ENCODE measurements around the gene ZBTB47.

ZBTB47 gene

GRCh38 chr3:42665050-42665878 lies 11.8 kb downstream of the ZBTB47 start:
- no peak for DNase-seq (ENCODE audit: low read depth in 1 of 2, low spot score in 1 of 2)

DNA sequence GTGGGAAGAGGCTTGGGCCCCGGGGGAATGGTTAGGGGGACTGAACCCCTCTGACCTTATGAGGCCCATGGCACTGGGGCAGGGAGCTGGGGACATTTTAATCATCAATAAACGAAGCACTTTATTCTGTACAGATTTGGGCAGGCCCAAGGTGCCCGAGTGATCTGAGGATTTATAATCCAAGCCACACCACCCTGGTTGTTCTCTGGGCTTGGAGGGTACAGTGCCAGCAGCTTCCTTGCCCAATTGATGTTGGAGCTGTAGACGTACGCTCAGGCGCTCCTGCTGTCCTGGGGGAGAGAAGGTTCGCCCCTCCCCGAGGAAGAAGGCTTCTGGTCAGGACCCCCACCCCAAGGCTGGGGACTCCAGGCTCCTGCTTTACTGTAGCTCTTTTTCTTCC lies 12.5 kb downstream of the ZBTB47 start:
- no peak for DNase-seq (ENCODE audit: low read depth in 1 of 2, low spot score in 1 of 2)

- DNase-seq (ENCODE audit: low read depth in 1 of 2, low spot score in 1 of 2) = no peak
Observed at GRCh38 chr3:42666577-42666998, 13.1 kb downstream of the ZBTB47 start.

DNA sequence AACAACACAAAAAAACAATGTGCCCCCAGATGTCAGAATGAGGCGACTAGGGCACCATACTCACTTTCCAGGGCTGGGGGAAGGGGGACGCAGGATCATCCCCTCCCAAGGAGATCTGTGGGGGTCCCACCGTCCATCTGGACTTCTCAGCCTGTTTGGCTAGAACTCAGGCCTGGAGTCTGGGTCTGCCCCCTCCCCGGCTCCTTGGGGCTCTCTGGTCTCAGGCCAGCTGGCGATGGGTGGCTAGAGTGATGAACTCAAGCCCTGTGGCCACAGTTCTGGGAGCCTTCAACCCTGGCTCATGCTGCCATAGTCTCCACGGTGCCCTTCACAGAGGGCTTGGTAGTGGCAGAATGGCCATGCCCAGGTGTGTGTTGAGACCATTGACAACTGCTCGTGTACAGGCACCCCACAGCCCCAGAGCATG lies 13.6 kb downstream of the ZBTB47 start:
- no peak for DNase-seq (ENCODE audit: low read depth in 1 of 2, low spot score in 1 of 2)

GRCh38 chr3:42667523-42668412 lies 14.3 kb downstream of the ZBTB47 start:
- no peak for DNase-seq (ENCODE audit: low read depth in 1 of 2, low spot score in 1 of 2)

DNA sequence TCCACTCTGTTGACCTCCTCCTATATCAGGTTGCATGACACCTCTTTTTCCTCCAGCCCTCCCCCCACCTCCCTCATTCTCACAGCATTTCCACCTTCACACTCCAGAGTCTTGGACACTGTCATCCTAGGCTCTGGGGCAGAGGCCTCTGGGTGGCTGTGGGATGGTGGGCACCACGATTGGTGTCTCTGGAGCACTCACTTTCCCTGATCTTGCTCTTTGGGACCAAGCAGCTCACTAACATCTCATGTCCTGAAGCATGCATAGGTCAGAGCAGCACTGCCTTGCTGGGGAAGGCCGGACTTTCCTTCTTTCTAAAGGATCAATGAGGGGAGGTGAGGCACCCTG lies 14.9 kb downstream of the ZBTB47 start:
- no peak for DNase-seq (ENCODE audit: low read depth in 1 of 2, low spot score in 1 of 2)

DNA sequence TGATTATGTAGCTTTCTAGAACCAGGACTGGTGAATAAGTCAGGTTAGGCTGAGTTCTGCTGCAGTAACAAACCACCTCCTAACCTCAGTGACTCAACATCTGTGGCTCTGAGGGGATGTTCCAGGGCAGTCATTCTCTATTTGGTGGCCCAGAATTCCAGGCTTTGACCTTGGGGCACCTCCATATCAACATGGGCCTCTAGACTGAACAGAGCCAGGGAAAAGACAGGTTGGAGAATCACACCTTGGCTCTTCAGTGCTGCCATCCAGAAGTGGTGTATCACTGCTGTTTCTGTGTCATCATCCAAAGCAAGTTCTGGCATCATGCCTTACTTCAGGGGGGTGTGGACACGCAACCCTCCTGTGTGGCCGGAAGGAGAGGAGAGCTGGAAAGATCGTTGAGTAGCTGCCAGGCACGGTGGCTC lies 15.3 kb downstream of the ZBTB47 start:
- no peak for DNase-seq (ENCODE audit: low read depth in 1 of 2, low spot score in 1 of 2)

DNA sequence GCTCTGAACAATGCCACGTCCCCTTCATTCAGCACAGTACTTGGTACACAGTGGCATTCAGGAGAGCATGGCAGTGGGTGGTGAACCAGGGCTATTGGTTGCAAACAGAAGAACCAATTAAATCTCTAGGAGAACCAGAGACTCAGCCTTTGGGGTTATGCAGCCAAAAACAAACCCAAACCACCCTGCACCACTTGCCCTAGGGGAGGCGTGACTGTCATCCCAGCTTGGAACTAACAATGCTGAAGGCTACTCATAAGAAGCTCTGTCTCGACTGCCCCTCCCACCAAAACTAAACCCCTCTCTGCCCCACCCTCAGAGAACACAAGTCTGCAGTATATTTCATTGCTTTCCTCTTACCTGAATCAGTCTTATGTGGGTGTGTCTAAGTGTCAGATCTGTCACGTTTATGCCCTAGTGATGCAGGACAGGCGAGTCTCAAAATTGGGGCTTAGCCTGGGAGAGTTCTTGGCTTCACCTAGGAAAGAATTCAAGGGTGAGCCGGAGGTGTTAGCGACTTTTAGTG lies 16.6 kb downstream of the ZBTB47 start:
- DNase-seq (ENCODE audit: low read depth in 1 of 2, low spot score in 1 of 2) = no peak

GRCh38 chr3:42670670-42671069 lies 17.2 kb downstream of the ZBTB47 start:
- no peak for DNase-seq (ENCODE audit: low read depth in 1 of 2, low spot score in 1 of 2)

DNA sequence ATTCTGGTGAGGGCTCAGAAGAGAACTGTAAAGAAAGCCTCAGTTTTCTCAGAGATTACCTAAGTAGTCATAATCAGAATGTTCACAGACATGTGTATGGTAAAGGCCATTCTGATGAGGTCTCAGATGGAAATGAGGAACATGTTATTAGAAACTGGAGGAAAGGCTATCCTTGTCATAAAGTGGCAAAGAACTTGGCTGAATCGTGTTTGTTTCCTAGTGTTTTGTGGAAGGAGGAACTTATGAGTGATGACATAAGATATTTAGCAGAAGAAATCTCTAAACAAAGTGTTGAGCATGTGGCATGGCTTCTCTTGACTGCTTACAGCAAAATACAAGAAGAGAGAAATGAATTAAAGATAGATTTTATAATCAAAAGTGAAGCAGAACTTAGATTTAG lies 19.0 kb downstream of the ZBTB47 start:
- no peak for DNase-seq (ENCODE audit: low read depth in 1 of 2, low spot score in 1 of 2)

- DNase-seq (ENCODE audit: low read depth in 1 of 2, low spot score in 1 of 2) = no peak
Observed at GRCh38 chr3:42673082-42673481, 19.6 kb downstream of the ZBTB47 start.

GRCh38 chr3:42674146-42674545 lies 20.6 kb downstream of the ZBTB47 start:
- no peak for DNase-seq (ENCODE audit: low read depth in 1 of 2, low spot score in 1 of 2)

- no peak for DNase-seq (ENCODE audit: low read depth in 1 of 2, low spot score in 1 of 2)
Observed at GRCh38 chr3:42675909-42676308, 22.4 kb downstream of the ZBTB47 start.

GRCh38 chr3:42678447-42678846 lies 24.9 kb downstream of the ZBTB47 start:
- no peak for DNase-seq (ENCODE audit: low read depth in 1 of 2, low spot score in 1 of 2)

DNA sequence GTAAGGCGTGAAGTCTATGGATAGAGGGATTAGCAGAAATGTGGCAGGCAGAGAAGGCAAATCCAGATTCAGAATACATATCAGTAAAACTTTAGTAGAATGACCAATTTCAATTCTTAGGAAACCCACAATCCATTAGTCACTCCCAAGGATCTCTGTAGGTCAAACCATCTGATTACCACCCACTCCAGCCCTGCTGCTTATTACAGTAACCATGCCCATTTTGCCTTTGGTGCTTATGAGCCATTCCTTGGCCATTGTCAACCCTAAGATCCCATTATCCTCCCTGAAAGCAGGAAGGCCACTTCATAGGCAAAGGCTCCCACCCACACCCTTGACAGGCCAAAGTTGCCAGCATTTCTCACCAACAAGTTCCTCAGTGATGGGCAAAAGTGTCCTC lies 26.8 kb downstream of the ZBTB47 start:
- DNase-seq (ENCODE audit: low read depth in 1 of 2, low spot score in 1 of 2) = no peak

DNA sequence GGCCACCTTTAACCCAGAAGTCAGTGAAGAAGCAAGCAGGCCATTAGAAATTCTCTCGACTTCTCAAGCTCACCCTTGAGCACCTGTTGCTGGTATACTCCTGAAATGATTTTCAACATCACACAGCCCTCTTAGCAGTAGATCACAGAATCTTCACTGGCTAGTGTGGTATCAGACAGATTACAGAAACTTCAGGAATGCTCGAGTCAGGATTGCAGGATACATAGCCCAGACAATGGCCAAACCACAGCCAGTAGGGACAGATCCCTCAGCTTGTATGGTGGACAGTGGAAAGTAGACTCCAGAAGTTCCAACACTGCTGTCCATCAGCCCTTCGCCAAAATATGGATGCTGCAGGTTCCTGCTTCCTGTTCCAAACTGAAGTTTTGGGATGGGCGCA lies 27.3 kb downstream of the ZBTB47 start:
- no peak for DNase-seq (ENCODE audit: low read depth in 1 of 2, low spot score in 1 of 2)

- DNase-seq (ENCODE audit: low read depth in 1 of 2, low spot score in 1 of 2) = no peak
Observed at GRCh38 chr3:42681361-42682038, 28.0 kb downstream of the ZBTB47 start.

- DNase-seq (ENCODE audit: low read depth in 1 of 2, low spot score in 1 of 2) = no peak
Observed at GRCh38 chr3:42682301-42683070, 29.0 kb downstream of the ZBTB47 start.

GRCh38 chr3:42683875-42684598 lies 30.5 kb downstream of the ZBTB47 start:
- peak; percentile 19 to 42 for DNase-seq (ENCODE audit: low read depth in 1 of 2, low spot score in 1 of 2)
